GM21786 (cell line): ENCODE results near the gene AMOTL1.

ENCODE experiments used
- ATAC-seq: cut with Tn5 transposase; IDR thresholded peaks from one replicate; pipeline ENCODE4 v1.9.1; 2021; ENCODE audit not compliant: unreplicated experiment

AMOTL1 gene

GRCh38 chr11:94742665-94743064 lies 25.5 kb upstream of the AMOTL1 start:
- no peak for ATAC-seq

DNA sequence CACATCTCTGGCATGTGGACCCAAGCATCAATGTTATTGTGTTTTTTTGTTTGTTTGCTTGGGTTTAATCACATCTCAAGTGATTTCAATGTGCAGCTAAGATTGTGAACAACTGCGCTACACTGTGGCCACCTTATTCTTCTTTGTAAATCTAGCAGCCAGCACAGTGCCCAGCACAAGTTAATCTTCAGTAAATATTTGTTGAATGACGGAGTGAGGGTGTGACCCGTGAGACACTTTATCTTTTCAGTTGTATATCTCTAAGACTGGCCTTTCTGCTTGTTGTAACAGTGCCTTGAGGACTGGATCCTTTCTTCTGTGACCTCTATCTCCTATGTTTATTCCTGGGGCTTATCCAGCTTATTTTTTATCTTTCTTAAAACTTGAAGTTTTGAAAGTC lies 21.4 kb upstream of the AMOTL1 start:
- no peak for ATAC-seq

DNA sequence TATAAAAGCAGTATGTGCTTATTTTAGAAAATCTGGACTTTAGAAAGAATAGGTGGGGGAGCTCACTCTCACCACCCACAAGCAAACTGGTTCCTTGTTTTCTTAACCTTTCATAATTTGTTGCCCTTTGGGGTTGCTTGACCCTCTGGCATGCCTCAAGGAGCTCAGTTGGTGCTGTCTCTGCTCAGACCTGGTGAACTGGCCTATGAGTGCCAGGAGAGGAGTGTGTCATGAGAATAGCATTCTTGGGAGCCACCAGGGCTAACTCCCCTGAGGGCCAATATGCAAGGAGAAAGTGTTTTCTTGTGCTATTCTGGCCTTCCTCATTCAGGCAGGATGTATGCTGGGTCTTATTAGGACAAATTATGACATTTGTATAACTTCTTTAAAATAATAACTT lies 21.0 kb upstream of the AMOTL1 start:
- ATAC-seq, result no peak

DNA sequence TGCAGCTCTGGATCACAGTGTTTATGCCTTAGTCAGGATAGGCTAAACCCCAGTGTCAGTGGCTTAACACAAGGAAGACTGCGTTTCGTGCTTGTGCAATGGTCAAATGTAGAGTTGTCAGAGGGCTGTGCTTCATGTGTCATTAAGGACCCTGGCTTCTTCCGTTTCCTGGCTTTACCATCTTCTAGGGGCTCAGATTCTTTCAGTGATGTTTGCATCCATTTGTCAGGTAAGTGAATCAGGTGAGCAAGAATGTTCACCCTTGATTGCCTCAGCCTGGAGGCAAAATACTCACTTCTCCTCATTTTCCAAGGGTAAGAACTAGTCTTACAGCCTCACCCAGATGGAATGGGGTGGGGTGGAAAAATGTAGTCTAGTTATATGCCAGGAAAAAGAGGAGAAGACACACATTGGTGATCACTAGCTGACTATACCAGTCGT lies 20.5 kb upstream of the AMOTL1 start:
- ATAC-seq, result no peak

DNA sequence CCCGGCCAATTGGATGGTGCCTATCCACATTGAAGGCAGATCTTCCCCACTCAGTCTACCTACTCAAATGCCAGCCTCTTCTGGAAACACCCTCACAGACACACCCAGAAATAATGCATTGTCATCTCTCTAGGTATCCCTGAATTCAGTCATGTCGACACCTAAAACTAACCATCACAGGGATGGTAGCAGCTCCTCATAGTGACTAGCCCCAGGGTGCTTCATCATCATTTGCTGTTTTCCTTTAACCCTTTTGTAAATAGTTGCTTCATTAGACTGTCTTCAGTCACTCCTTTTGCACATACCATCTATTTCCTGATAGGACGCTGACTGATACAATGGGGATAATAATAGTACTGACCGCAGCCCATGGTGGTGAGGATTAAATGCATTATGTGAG lies 18.8 kb upstream of the AMOTL1 start:
- no peak for ATAC-seq

GRCh38 chr11:94750319-94751217 lies 17.6 kb upstream of the AMOTL1 start:
- ATAC-seq, result no peak

DNA sequence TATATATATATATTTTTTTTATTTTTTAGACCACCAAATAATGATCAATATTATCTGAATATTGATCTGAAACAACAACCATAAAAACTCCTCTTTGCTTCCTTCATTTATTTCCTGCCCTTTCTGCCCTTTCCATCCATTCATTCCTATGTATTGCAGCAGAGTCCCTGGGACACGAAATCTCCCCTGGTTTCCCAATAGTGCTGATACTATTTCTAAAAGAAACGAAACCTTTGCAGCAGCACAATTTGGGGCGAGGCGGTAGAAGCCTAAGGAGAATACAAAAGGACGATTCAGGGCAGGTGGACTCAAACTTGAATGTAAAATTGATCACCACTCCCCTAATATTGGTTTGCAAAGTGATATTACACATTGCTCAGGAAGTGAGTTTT lies 16.9 kb upstream of the AMOTL1 start:
- no peak for ATAC-seq

DNA sequence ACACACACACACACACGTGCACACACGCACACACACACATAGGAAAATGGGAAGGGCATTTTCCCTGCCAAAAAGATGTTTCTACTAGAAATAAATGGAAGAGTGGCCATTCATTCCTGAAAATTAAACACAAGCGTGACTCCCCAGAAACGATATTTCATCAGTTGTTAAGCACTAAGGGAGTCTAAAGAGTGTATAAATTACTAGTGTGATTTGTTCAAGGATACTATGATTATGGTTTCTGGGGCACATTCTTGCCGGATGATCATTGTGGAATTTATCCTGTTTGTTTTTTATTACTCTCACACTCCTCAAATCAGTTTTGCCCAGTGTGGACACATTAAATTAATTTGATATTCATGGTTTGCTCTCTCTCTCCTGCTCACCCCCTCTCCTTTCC lies 16.4 kb upstream of the AMOTL1 start:
- no peak for ATAC-seq

DNA sequence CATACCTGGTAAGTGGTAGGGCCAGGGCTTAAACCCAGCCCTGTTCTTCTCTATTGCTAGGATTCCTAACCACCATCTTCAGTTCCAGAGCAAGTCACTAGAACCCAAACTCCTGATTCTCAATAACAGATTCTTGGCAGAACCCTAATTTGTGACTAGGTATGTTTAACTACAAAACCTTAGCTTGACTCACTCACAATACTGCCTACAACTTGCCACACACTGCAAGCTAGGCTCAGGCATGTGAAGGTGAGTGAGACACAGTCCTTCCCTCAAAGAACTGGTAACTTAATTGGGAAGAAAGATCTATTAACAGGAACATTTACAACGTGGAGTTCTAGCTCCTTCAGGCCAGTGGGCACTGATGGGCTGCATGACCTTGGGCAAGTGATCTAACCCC lies 14.5 kb upstream of the AMOTL1 start:
- ATAC-seq, result no peak

GRCh38 chr11:94754335-94754734 lies 13.8 kb upstream of the AMOTL1 start:
- ATAC-seq, result no peak

DNA sequence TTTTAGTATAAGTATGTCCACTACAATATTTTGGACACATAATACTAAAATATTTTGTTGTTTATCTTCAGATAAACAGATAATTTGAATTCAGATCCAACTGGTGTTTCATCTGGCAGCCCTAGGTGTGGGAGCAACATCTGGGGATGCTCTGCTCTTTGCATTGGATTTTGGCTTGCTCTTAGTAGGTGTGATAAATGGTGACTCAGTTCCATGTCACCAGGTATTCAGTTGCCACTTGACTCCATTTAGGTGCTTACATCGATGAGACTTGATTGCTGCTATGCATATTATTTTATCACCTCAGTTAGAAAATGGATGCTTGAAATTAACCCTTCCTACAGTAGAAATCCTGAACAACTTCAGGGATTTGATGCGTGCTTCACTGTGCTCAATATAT lies 13.3 kb upstream of the AMOTL1 start:
- ATAC-seq, result no peak

DNA sequence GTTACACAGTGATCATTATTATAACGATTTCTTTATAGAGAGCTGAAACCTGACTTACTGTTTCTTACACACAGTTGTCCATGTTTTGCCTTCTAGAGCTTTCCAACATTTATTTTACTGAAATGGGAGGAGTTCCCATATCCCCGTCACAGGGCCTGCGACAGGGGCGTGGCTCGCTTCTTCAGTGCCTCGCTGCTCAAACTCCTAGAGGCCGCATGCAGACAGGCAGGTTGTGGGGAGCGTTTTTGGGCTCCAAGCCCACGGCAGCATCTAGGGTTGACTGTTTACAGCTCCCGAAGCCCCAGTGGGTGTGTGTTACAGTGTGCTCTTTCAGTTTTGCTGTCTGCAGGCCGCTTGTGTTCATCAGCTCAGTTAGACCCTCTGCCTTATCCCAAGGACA lies 12.7 kb upstream of the AMOTL1 start:
- no peak for ATAC-seq

GRCh38 chr11:94757037-94757735 lies 11.0 kb upstream of the AMOTL1 start:
- ATAC-seq, result no peak

GRCh38 chr11:94758666-94759065 lies 9.5 kb upstream of the AMOTL1 start:
- ATAC-seq, result no peak

DNA sequence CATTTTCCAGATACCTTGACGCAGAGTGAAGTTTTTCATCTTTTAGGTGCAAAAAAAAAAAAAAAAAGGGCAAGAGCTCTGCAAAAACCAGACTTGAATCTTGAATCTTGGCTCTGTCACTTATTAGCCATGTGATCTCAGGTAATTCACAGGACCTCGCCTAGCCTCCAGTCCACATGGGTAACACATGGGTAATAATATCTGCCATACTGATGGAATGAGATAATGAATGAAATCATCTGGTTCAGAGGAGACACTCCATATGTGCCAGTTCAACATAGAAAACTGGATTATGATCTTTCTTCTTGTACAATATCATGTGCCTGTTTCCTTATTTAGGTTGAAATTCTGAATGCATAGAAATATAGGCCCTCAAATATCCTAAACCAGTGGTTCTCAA lies 8.6 kb upstream of the AMOTL1 start:
- ATAC-seq, result no peak

GRCh38 chr11:94760296-94760695 lies 7.9 kb upstream of the AMOTL1 start:
- no peak for ATAC-seq

GRCh38 chr11:94762208-94762607 lies 5.9 kb upstream of the AMOTL1 start:
- no peak for ATAC-seq

DNA sequence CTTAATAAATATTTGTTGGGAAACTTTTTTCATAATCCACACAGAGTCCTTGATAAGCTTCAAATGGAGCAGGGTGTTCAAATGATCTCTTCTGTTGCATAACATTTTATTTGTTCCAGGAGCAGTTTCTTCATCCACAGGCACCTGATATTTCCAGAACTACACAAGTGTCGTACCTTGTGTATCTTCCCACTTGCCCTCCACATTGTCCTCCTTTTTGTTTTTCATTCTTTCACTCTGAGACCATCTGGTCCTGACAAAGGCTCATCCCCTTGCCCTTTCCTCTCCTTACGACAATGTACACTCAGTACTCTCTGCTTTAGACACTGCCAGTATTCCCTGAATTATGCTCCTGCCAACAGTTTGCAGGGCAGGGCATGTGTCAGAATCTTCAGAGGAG lies 5.2 kb upstream of the AMOTL1 start:
- ATAC-seq, result no peak

- no peak for ATAC-seq
Measured at GRCh38 chr11:94766713-94767206, 1.4 kb upstream of the AMOTL1 start.

GRCh38 chr11:94767291-94767690 lies 865 bp upstream of the AMOTL1 start:
- no peak for ATAC-seq

GRCh38 chr11:94768602-94769541 lies 716 bp downstream of the AMOTL1 start:
- ATAC-seq, result no peak
